ENCODE data around the gene FRMD4A. TPM values are rescaled to one million over a fixed set of nuclear protein-coding genes. Genes with fewer than 3 reads are reported as not detected.

Gene FRMD4A
- total and polyA plus RNA-seq, 2 of the 4 experiments (the other 2 are of a cell fraction): 30.3 to 68.8 TPM

GRCh38 chr10:14172336-14172950, 158.3 kb downstream of the FRMD4A start:
- DNase-seq: no peak
- H2AK5ac ChIP-seq (ENCODE audit: low read depth, low read length): no peak overlapping the region
- no peaks in the 10 kb centered on the region for H4K20me1 ChIP-seq (ENCODE audit: insufficient read depth, low read length)
- H3K9ac ChIP-seq (ENCODE audit: low read depth, low read length): no peak overlapping the region
- H3K4me3 ChIP-seq (ENCODE audit: insufficient read depth, low read depth, low read length): no peak overlapping the region
- BruUV-seq (replicated peaks): no TSS peak
- H2BK20ac ChIP-seq (ENCODE audit: low read depth, low read length): no peak overlapping the region
- no peaks in the 10 kb centered on the region for H3K9me1 ChIP-seq (ENCODE audit: insufficient read depth, low read length)
- ChIA-PET CTCF (interaction anchor here (0.6 kb wide), 1 partner anchor 14 kb away, joined by 3 read pairs; no protein-coding TSS in a partner anchor), POLR2A (ENCODE audit: unreplicated experiment) (no interaction called here)
- H3K4me1 ChIP-seq (ENCODE audit: control insufficient read depth, insufficient read depth, low read length): no peaks in the 10 kb centered on the region
- TF ChIP-seq CTCF (conservative IDR thresholded peaks at IDR 0.05; ENCODE audit: low read depth, low read length) (no peak), POLR2A (IDR thresholded peaks at IDR 0.05; ENCODE audit: low read depth, low read length) (no peak), RCOR1 (IDR thresholded peaks at IDR 0.05; ENCODE audit: insufficient replicate concordance, low read length) (no peak), NFE2L2 (IDR thresholded peaks at IDR 0.05; ENCODE audit: low read depth, low read length) (no peak), MAFK (IDR thresholded peaks at IDR 0.05; ENCODE audit: low read depth, low read length) (no peak), MXI1 (IDR thresholded peaks at IDR 0.05; ENCODE audit: borderline replicate concordance, low read depth, low read length) (no peak), RFX5 (IDR thresholded peaks at IDR 0.05; ENCODE audit: low read depth, low read length) (no peak), USF2 (IDR thresholded peaks at IDR 0.05; ENCODE audit: low read depth, low read length) (no peak), FOS (IDR thresholded peaks at IDR 0.05; ENCODE audit: low read depth, low read length) (no peak)
- intact Hi-C loops (cut with micrococcal nuclease) (no loop called here), in situ Hi-C loops (cut with MboI; ENCODE audit: low sequenced_read_pairs) (loop anchor here (10.0 kb wide), 1 partner anchor 388 kb away; no protein-coding TSS in a partner anchor), dilution Hi-C loops (cut with HindIII; ENCODE audit: low sequenced_read_pairs, unreplicated experiment) (no loop called here)
- WGBS, 2 experiments (ENCODE audit: extremely low coverage in 2 of 2, insufficient read length in 1 of 2): 100% methylated on average over 8 of the region's 13 CpGs; no CpG with 5 or more reads in 1 of the 2 experiments
- H2AK9ac ChIP-seq (replicated peaks; ENCODE audit: low read depth, low read length, poor library complexity): no peak overlapping the region
- H3K4me2 ChIP-seq (ENCODE audit: low read depth, low read length): no peak overlapping the region
- no peak overlapping the region for H3K4ac ChIP-seq (ENCODE audit: low read depth, low read length)
- H4K5ac ChIP-seq (ENCODE audit: low read depth, low read length): no peak overlapping the region
- H3K56ac ChIP-seq (ENCODE audit: extremely low read depth, insufficient read depth, low read length): no peak overlapping the region
- H2BK120ac ChIP-seq (ENCODE audit: low read depth, low read length): no peak overlapping the region
- no peak overlapping the region for H2AFZ ChIP-seq (replicated peaks; ENCODE audit: low read length, poor library complexity)
- no peak overlapping the region for H3K18ac ChIP-seq (ENCODE audit: low read depth, low read length)
- no peak overlapping the region for H2BK15ac ChIP-seq (ENCODE audit: low read depth, low read length)
- H3K27ac ChIP-seq (ENCODE audit: insufficient read depth, low read length): no peak overlapping the region
- no peak overlapping the region for H3K23ac ChIP-seq (ENCODE audit: low read depth, low read length)
- H4K8ac ChIP-seq (ENCODE audit: low read depth in 2 of 2, low read length in 2 of 2): no peak overlapping the region
- no peak overlapping the region for H4K91ac ChIP-seq (ENCODE audit: insufficient read depth, low read depth, low read length)
- H3K27me3 ChIP-seq (ENCODE audit: control insufficient read depth, insufficient read depth, low read length): peaks cover 54% of the 10 kb centered on the region
- no peak overlapping the region for H3K14ac ChIP-seq (replicated peaks; ENCODE audit: low read depth, low read length)
- no peak overlapping the region for H2BK5ac ChIP-seq (ENCODE audit: low read depth, low read length, poor library complexity, severe bottlenecking)
- ATAC-seq (ENCODE audit: low read depth): no peak
- no peaks in the 10 kb centered on the region for H3K9me3 ChIP-seq (ENCODE audit: control insufficient read depth, insufficient read depth, low read length)
- no peaks in the 10 kb centered on the region for H3K36me3 ChIP-seq (ENCODE audit: control insufficient read depth, insufficient read depth, low read length)
- no peaks in the 10 kb centered on the region for H3K79me1 ChIP-seq (ENCODE audit: low read depth in 1 of 2, low read length in 2 of 2)

Measured in IMR-90 (cell line).